SU-DHL-6 (cell line): ENCODE measurements around the gene FAM43A.

Source experiments
- H2AFZ ChIP-seq: fragments of 200-600 bp; sonication (generic); 2 replicates; pipeline ENCODE4 v1.6.1; 2014; ENCODE audit warnings: low read depth, mild to moderate bottlenecking, moderate library complexity, mixed read lengths, antibody characterized with exemption, low read length; ENCODE audit not compliant: severe bottlenecking
- H3F3A ChIP-seq: fragments of 200-600 bp; shearing (Covaris generic); 2 replicates; pipeline ENCODE4 v1.6.0; 2016; ENCODE audit warnings: antibody characterized with exemption, mild to moderate bottlenecking; ENCODE audit not compliant: insufficient read depth
- H3K27ac ChIP-seq: fragments of 200-600 bp; sonication (generic); 2 replicates; pipeline ENCODE4 v1.5.1; 2016; ENCODE audit warnings: low read depth, mild to moderate bottlenecking, low read length, moderate library complexity, mixed read lengths
- H3K27me3 ChIP-seq: fragments of 200-600 bp; sonication (generic), shearing (Covaris generic); 2 replicates; pipeline ENCODE4 v1.6.0; 2014; ENCODE audit warnings: mild to moderate bottlenecking, low read length
- H3K36me3 ChIP-seq: fragments of 200-600 bp; sonication (generic); 2 replicates; pipeline ENCODE4 v1.6.1; 2014; ENCODE audit warnings: mild to moderate bottlenecking, low read length, mixed read lengths
- H3K4me2 ChIP-seq: fragments of 300-600, 200-600 bp; shearing (Covaris generic), sonication (generic); 2 replicates; pipeline ENCODE4 v1.6.0; 2014; ENCODE audit warnings: low read length, low read depth, mild to moderate bottlenecking; ENCODE audit not compliant: poor library complexity, severe bottlenecking
- H3K4me3 ChIP-seq: fragments of 200-600 bp; sonication (generic); 2 replicates; pipeline ENCODE4 v1.5.1; 2014; ENCODE audit warnings: antibody characterized with exemption, low read length, mild to moderate bottlenecking, mixed read lengths; ENCODE audit not compliant: insufficient read depth, poor library complexity, severe bottlenecking
- H3K79me2 ChIP-seq: fragments of 200-600 bp; sonication (generic); 2 replicates; pipeline ENCODE4 v1.6.1; 2014; ENCODE audit warnings: mild to moderate bottlenecking, low read length, moderate library complexity; ENCODE audit not compliant: insufficient read depth
- H3K9ac ChIP-seq: fragments of 200-600 bp; sonication (generic); 2 replicates; pipeline ENCODE4 v1.7.0; 2014; ENCODE audit warnings: mild to moderate bottlenecking, low read length
- H3K9me2 ChIP-seq: fragments of 200-600 bp; sonication (generic); replicated peaks from 2 replicates; pipeline ENCODE4 v1.6.1; 2014; ENCODE audit warnings: low read length; ENCODE audit not compliant: insufficient read depth
- H3K9me3 ChIP-seq: fragments of 200-600 bp; sonication (generic); 2 replicates; pipeline ENCODE4 v1.6.1; 2014; ENCODE audit warnings: low read length, mixed read lengths; ENCODE audit not compliant: insufficient read depth
- H4K20me1 ChIP-seq: fragments of 200-600 bp; sonication (generic); 2 replicates; pipeline ENCODE4 v1.6.1; 2014; ENCODE audit warnings: low read depth, mild to moderate bottlenecking, antibody characterized with exemption, low read length, moderate library complexity, mixed read lengths
- EZH2phosphoT487 ChIP-seq: fragments of 200-600 bp; sonication (generic), shearing (Covaris generic); conservative IDR thresholded peaks from 2 replicates; pipeline ENCODE4 v1.6.1; 2018; ENCODE audit warnings: mild to moderate bottlenecking, antibody characterized with exemption, low read length, moderate library complexity, mixed read lengths
- TF ChIP-seq, protein P1 (sequence below): fragments of 200-600 bp; sonication (generic); IDR thresholded peaks from one replicate; pipeline ENCODE4 v1.5.1; 2017; ENCODE audit warnings: antibody characterized with exemption, mild to moderate bottlenecking, low read length, moderate library complexity; ENCODE audit not compliant: insufficient read depth, poor library complexity, severe bottlenecking

FAM43A gene

DNA sequence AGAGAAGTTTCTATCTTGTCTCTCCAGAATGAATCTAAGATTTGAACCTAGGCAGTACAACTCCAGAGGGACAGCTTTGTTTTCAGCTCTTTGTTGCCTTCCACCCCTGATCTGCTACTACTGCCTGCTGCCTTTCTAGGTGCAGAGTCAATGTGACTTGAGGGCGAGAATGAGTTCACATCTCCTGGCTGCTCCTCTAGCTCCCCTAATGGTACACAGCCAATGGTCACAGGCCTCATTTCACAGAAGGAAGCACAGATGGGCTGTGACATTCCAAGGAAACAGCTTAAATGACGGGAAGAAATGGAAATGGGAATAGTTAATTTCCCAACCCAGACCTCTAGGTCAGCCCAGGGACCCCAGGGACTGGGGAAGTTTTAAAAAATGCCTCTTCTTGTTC, 32.4 kb downstream of the FAM43A start:
- no peak overlapping the region for H3K4me3 ChIP-seq
- H2AFZ ChIP-seq, result no peak overlapping the region
- no peaks in the 10 kb centered on the region for H3K27me3 ChIP-seq
- H4K20me1 ChIP-seq, result no peaks in the 10 kb centered on the region
- no peak overlapping the region for H3K9ac ChIP-seq
- no peaks in the 10 kb centered on the region for H3K9me3 ChIP-seq
- no peak overlapping the region for H3K27ac ChIP-seq
- TF ChIP-seq EZH2phosphoT487, result no peak
- TF ChIP-seq, protein P1, sequence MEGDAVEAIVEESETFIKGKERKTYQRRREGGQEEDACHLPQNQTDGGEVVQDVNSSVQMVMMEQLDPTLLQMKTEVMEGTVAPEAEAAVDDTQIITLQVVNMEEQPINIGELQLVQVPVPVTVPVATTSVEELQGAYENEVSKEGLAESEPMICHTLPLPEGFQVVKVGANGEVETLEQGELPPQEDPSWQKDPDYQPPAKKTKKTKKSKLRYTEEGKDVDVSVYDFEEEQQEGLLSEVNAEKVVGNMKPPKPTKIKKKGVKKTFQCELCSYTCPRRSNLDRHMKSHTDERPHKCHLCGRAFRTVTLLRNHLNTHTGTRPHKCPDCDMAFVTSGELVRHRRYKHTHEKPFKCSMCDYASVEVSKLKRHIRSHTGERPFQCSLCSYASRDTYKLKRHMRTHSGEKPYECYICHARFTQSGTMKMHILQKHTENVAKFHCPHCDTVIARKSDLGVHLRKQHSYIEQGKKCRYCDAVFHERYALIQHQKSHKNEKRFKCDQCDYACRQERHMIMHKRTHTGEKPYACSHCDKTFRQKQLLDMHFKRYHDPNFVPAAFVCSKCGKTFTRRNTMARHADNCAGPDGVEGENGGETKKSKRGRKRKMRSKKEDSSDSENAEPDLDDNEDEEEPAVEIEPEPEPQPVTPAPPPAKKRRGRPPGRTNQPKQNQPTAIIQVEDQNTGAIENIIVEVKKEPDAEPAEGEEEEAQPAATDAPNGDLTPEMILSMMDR, result no peak
- no peaks in the 10 kb centered on the region for H3K79me2 ChIP-seq
- no peaks in the 10 kb centered on the region for H3F3A ChIP-seq
- no peaks in the 10 kb centered on the region for H3K36me3 ChIP-seq
- H3K4me2 ChIP-seq, result no peak overlapping the region
- H3K9me2 ChIP-seq, result no peaks in the 10 kb centered on the region

DNA sequence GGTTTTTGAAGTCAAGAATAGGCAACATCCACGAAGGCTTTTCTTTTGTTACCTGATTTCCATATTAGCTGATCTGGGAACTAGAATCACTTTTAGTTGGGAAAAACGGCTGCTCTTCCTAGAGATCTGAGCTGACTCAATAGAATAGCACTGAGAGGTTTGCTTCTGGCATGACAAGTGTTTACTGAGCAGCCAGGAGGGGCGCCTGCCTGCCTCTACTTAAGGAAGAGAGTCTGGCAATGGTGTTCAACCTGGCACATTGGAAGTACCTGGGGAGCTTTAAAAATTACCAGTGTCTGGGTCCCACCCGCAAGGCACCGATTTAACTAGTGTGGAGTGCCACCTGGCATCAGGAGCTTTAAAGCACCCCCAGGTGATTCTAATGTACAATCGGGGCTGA, 34.4 kb downstream of the FAM43A start:
- Histone ChIP-seq H3K9me3 (no peaks in the 10 kb centered on the region), H3K27me3 (no peaks in the 10 kb centered on the region), H3F3A (no peaks in the 10 kb centered on the region), H3K4me3 (no peak overlapping the region), H3K9ac (no peak overlapping the region), H3K27ac (no peak overlapping the region), H3K9me2 (no peaks in the 10 kb centered on the region), H3K79me2 (no peaks in the 10 kb centered on the region), H3K4me2 (no peak overlapping the region), H4K20me1 (no peaks in the 10 kb centered on the region), H2AFZ (no peak overlapping the region), H3K36me3 (no peaks in the 10 kb centered on the region)
- TF ChIP-seq, protein P1, result no peak
- no peak for TF ChIP-seq EZH2phosphoT487

DNA sequence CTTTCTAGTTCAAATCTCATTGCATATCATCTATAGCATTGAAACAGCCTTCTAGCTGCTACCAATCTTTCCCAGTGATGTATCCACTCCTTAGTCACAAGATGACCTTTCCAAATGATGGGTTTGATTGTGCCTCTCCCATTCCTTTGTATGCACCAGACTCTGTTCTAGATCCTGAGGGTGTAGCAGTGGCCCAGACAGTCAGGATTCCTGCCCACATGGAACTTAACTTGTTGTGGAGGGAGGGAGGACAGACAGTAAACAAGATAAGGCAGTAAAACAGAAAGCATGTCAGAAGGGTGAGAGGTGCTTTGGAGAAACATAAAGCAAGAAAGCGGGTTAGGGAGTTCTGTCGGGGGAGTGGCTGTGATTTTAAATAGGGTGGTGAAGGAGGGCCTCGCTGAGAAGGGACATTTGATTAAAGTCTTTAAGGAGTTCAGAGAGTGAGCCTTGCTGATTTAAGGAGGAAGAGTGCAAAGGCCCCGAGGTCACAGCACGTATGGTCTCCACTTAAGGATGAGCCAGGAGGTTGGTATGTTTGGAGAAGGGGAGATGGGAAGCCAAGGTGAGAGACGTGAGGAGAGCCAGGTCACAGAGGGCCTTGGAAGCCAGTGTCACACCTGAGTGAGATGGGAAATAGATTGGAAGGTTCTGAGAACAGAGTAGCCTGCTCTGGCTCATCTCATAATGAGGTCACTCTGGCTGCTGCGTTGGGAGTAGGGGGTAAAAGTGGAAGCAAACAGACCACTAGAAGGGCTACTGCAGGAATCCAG, 38.3 kb downstream of the FAM43A start:
- Histone ChIP-seq H3K4me3 (no peak overlapping the region), H3K27ac (no peak overlapping the region), H3K79me2 (no peaks in the 10 kb centered on the region), H3K4me2 (no peak overlapping the region), H2AFZ (no peak overlapping the region), H3K9ac (no peak overlapping the region), H3K36me3 (no peaks in the 10 kb centered on the region), H3F3A (no peaks in the 10 kb centered on the region), H4K20me1 (no peaks in the 10 kb centered on the region), H3K9me2 (no peaks in the 10 kb centered on the region), H3K27me3 (no peaks in the 10 kb centered on the region), H3K9me3 (no peaks in the 10 kb centered on the region)
- TF ChIP-seq EZH2phosphoT487, result no peak
- TF ChIP-seq, protein P1, result no peak
